Calu3 (cell line): Measurements from ENCODE around the gene PCBP1. TPM values are rescaled to one million over a fixed set of nuclear protein-coding genes. Genes with fewer than 3 reads are reported as not detected.

ENCODE experiments used
- BruUV-seq: library from RNA; stranded (reverse); fragments of 400-500 nt; replicated peaks from 2 replicates; lab custom pipeline; 2021; lab: Mats Ljungman, UMichigan
- CTCF ChIA-PET: fragments of 300-600 bp; sonication (Branson Sonifier 250); formaldehyde crosslinking; loops from one replicate; lab custom pipeline; 2022; ENCODE audit warnings: antibody characterized with exemption; lab: Charles Lee
- DNase-seq: peaks from one replicate; pipeline ENCODE4 v3.0.0; 2022
- H3K27ac Mint-ChIP-seq: one replicate; pipeline ENCODE4 v1.8.0; 2022; ENCODE audit warnings: mixed read lengths; ENCODE audit not compliant: unreplicated experiment
- H3K27me3 Mint-ChIP-seq: one replicate; pipeline ENCODE4 v1.8.0; 2022; ENCODE audit warnings: mixed read lengths; ENCODE audit not compliant: unreplicated experiment
- H3K36me3 Mint-ChIP-seq: one replicate; pipeline ENCODE4 v1.8.0; 2022; ENCODE audit warnings: mild to moderate bottlenecking, moderate library complexity, mixed read lengths; ENCODE audit not compliant: insufficient read depth, unreplicated experiment
- H3K4me1 Mint-ChIP-seq: one replicate; pipeline ENCODE4 v1.8.0; 2022; ENCODE audit warnings: mild to moderate bottlenecking, low read depth, mixed read lengths; ENCODE audit not compliant: unreplicated experiment
- H3K4me3 Mint-ChIP-seq: one replicate; pipeline ENCODE4 v1.8.0; 2022; ENCODE audit warnings: mild to moderate bottlenecking, low read depth, moderate library complexity, mixed read lengths; ENCODE audit not compliant: unreplicated experiment
- H3K9me3 Mint-ChIP-seq: one replicate; pipeline ENCODE4 v1.8.0; 2022; ENCODE audit warnings: low read depth, mixed read lengths; ENCODE audit not compliant: unreplicated experiment
- CTCF ChIP-seq: fragments of 200-600 bp; IDR thresholded peaks from one replicate; pipeline ENCODE4 v1.8.0; 2022; ENCODE audit warnings: antibody characterized with exemption; ENCODE audit not compliant: unreplicated experiment
- intact Hi-C: fragments of 100-400 bp; cut with micrococcal nuclease; formaldehyde crosslinking; loops from one replicate; pipeline ENCODE4 v1.10.0; 2022; ENCODE audit not compliant: unreplicated experiment
- total RNA-seq: library from RNA; stranded (reverse); gene quantifications from 2 replicates; pipeline ENCODE4 v1.2.3, GENCODE V29; 2022

Gene PCBP1
- total RNA-seq, 1 experiment from 2014 or later = 252 TPM

GRCh38 chr2:70070542-70071268, 16.6 kb upstream of the PCBP1 start:
- Mint-ChIP-seq H3K27ac (peak overlapping the region; percentile 58), H3K4me1 (peaks cover 8% of the 10 kb centered on the region), H3K36me3 (no peaks in the 10 kb centered on the region), H3K9me3 (no peaks in the 10 kb centered on the region), H3K4me3 (no peak overlapping the region), H3K27me3 (no peaks in the 10 kb centered on the region)
- CTCF ChIA-PET = interaction anchor here (0.6 to 1.3 kb wide), 11 partner anchors 11 to 177 kb away, joined by 3 to 29 read pairs (median 5); partner anchors contain the start of genes MXD1 and SNRNP27
- no TSS peak for BruUV-seq
- DNase-seq = peak; percentile 64
- intact Hi-C loops = loop anchor here (1.0 to 5.0 kb wide), 2 partner anchors 138 to 158 kb away; no protein-coding TSS in a partner anchor
- TF ChIP-seq CTCF = peak; percentile 78

- CTCF ChIA-PET = interaction anchor here (0.7 kb wide), 1 partner anchor 1195 kb away, joined by 5 read pairs; no protein-coding TSS in a partner anchor
- Mint-ChIP-seq H3K4me1 (peaks cover 8% of the 10 kb centered on the region), H3K4me3 (no peak overlapping the region), H3K27me3 (no peaks in the 10 kb centered on the region), H3K36me3 (no peaks in the 10 kb centered on the region), H3K9me3 (no peaks in the 10 kb centered on the region), H3K27ac (no peak overlapping the region)
- BruUV-seq = no TSS peak
- intact Hi-C loops = loop anchor here (5.0 kb wide), 1 partner anchor 141 kb away; no protein-coding TSS in a partner anchor
- no peak for TF ChIP-seq CTCF
- DNase-seq = no peak
Observed at GRCh38 chr2:70073493-70073892, 13.8 kb upstream of the PCBP1 start.

- H3K4me1 Mint-ChIP-seq = peaks cover 5% of the 10 kb centered on the region
Observed at GRCh38 chr2:70078384-70078783, 8.9 kb upstream of the PCBP1 start.

GRCh38 chr2:70080610-70081200, 6.6 kb upstream of the PCBP1 start:
- CTCF ChIA-PET = no interaction called here
- Mint-ChIP-seq H3K27me3 (no peaks in the 10 kb centered on the region), H3K9me3 (no peaks in the 10 kb centered on the region), H3K27ac (no peak overlapping the region), H3K36me3 (peaks cover 23% of the 10 kb centered on the region), H3K4me1 (peaks cover 23% of the 10 kb centered on the region), H3K4me3 (no peak overlapping the region)
- no peak for TF ChIP-seq CTCF
- intact Hi-C loops = no loop called here
- BruUV-seq = no TSS peak
- DNase-seq = no peak

More at GRCh38 chr2:70078384-70078783, 8.9 kb upstream of the PCBP1 start:
- Mint-ChIP-seq H3K4me3 (no peak overlapping the region), H3K27ac (no peak overlapping the region), H3K9me3 (no peaks in the 10 kb centered on the region), H3K27me3 (no peaks in the 10 kb centered on the region), H3K36me3 (peaks cover 15% of the 10 kb centered on the region)
- BruUV-seq = no TSS peak
- intact Hi-C loops = no loop called here
- TF ChIP-seq CTCF = no peak
- DNase-seq = no peak
- CTCF ChIA-PET = no interaction called here
